PC-3 (cell line): ENCODE measurements around the gene PELO.

ENCODE experiments used
- CTCF ChIP-seq: fragments of 300-600 bp; sonication (generic); conservative IDR thresholded peaks from 2 replicates; pipeline ENCODE4 v1.5.1; 2017; ENCODE audit warnings: antibody characterized with exemption, low read depth, mild to moderate bottlenecking, low read length
- EZH2 ChIP-seq: fragments of 300-600 bp; sonication (generic); IDR thresholded peaks from one replicate; pipeline ENCODE4 v1.6.1; 2017; ENCODE audit warnings: antibody characterized with exemption, mild to moderate bottlenecking, low read length; ENCODE audit not compliant: unreplicated experiment

DNA sequence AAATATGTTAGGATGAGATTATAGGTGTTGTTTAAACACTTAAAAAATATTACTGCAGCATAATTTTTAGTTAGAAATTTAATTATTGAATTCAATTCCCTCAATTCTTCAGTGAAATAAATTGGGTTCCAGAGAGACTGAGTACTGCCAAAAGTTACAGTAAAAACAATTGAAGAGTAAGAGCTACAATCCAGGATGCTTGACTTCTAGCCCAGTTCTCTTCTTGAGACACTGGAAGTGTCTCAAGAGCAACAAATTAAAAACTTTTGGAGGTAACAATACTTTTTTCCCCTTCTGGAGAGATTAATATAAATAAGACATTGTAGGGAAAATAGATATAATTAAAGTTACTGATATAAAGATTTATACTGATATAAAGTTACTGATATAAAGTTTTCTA lies 8.3 kb downstream of the PELO start:
- TF ChIP-seq CTCF (no peak), EZH2 (no peak)
